ENCODE measurements around the gene UTP14A. TPM values are rescaled to one million over a fixed set of nuclear protein-coding genes. Genes with fewer than 3 reads are reported as not detected.

UTP14A gene
- total and polyA plus RNA-seq, 7 donors: 14.7 to 23.1 (median 16.6) TPM

DNA sequence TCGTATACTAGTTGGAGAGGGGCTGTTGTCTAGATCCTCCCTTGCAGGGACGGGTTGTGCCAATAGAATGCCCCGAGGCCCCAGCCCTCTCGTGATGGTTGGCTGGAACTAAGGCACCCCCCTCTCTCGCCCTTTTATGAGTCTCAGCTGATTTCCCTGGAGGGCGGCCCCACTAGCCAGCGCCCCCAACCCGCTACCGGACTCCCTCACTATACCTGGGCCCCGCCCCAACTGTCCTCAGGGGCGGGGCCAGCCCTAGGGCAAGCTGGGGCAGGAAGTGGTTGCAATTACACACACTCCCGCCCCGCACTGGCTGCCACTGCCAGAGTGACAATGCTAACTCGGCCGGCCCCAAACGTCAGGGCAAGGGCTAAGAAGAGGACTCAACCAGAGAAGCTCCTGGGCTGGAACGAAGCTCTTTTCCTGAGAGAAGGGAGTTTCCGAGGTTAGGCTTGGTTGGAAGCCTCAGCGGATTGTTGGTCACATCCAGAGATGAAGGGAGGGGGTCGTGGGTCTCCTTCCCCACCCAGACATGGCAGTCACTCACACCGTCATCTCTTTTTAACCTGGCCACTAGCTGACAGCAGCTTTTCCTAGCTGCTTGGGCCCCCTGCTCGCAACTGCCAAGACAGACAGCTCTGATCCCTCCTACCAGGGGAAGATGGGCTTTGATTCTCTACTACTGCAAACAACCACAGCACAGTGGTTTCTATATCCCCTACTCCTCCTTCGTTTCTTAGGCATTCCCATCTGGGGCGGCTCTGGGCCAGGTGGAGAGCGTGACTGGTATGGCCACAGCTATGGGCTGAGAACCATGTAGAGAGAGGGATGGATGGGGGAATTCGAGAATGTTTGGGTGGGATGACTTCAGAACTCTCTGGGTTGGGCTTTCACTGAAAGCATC is 55.5 kb downstream of the UTP14A start:
- 25 to 41% (median 26%) methylated on average over 23 to 26 of the region's 26 CpGs for WGBS, 3 donors
- Histone ChIP-seq H3K9me3 (no peaks in the 10 kb centered on the region), H3K4me3 (peak overlapping the region; percentile 28), H3K4me1 (no peaks in the 10 kb centered on the region), H3K36me3 (ENCODE audit: insufficient read depth in 1 of 2, low read depth in 1 of 2) (no peaks in the 10 kb centered on the region), H3K27ac (no peak overlapping the region), H3K27me3 (ENCODE audit: insufficient read depth in 3 of 3, low read length in 2 of 3) (peaks cover 0 to 10% (median under 1%) of the 10 kb centered on the region in 3 donors)
- DNase-seq (peak; percentile 49 to 76), ATAC-seq (peak in 3 of 4 donors; percentile 63 to 78 (median 77))
- intact Hi-C loops (cut with DNase I): no loop called here
- TF ChIP-seq CTCF (IDR thresholded peaks at IDR 0.05): no peak

- no peak for TF ChIP-seq CTCF (IDR thresholded peaks at IDR 0.05)
Measured at GRCh38 chrX:129963729-129964128, 57.8 kb downstream of the UTP14A start.

GRCh38 chrX:129965166-129965565 is 59.2 kb downstream of the UTP14A start:
- ATAC-seq: no peak
- peaks cover 0 to 4% (median 0%) of the 10 kb centered on the region in 3 donors for H3K27me3 ChIP-seq (ENCODE audit: insufficient read depth in 3 of 3, low read length in 2 of 3)
- intact Hi-C loops (cut with DNase I): no loop called here
- no peak overlapping the region for H3K4me3 ChIP-seq
- H3K36me3 ChIP-seq (ENCODE audit: insufficient read depth in 1 of 2, low read depth in 1 of 2): no peaks in the 10 kb centered on the region
- H3K9me3 ChIP-seq: no peaks in the 10 kb centered on the region
- no peak for TF ChIP-seq CTCF (IDR thresholded peaks at IDR 0.05)
- DNase-seq: no peak
- no peaks in the 10 kb centered on the region for H3K4me1 ChIP-seq
- WGBS, 3 donors: 71 to 89% (median 83%) methylated on average over 6 of the region's 6 CpGs
- no peak overlapping the region for H3K27ac ChIP-seq

More at GRCh38 chrX:129963729-129964128, 57.8 kb downstream of the UTP14A start:
- Histone ChIP-seq H3K4me1 (no peaks in the 10 kb centered on the region), H3K9me3 (no peaks in the 10 kb centered on the region), H3K27me3 (ENCODE audit: insufficient read depth in 3 of 3, low read length in 2 of 3) (peaks cover 0 to 5% (median 0%) of the 10 kb centered on the region in 3 donors), H3K36me3 (ENCODE audit: insufficient read depth in 1 of 2, low read depth in 1 of 2) (no peaks in the 10 kb centered on the region), H3K4me3 (no peak overlapping the region), H3K27ac (no peak overlapping the region)
- intact Hi-C loops (cut with DNase I): no loop called here
- ATAC-seq (no peak), DNase-seq (no peak)
- 80 to 91% (median 90%) methylated on average over 6 to 8 of the region's 8 CpGs for WGBS, 3 donors

DNA sequence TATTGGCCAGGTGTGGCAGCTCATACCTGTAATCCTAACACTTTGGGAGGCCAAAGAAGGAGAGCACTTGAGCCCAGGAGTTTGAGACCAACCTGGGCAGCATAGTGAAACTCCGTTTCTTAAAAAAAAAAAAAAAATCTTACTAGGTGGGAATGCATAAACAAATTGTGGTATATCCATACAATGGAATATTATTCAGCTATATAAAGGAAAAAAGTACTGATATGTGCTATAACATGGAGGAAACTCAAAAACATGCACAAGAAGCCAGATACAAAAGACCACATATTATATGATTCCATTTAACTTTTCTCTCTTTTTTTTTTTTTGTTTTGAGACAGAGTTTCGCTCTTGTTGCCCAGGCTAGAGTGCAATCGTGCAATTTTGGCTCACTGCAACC is 63.0 kb downstream of the UTP14A start:
- DNase-seq (no peak), ATAC-seq (no peak)
- Histone ChIP-seq H3K27ac (no peak overlapping the region), H3K27me3 (ENCODE audit: insufficient read depth in 3 of 3, low read length in 2 of 3) (no peaks in the 10 kb centered on the region), H3K4me3 (no peak overlapping the region), H3K4me1 (no peaks in the 10 kb centered on the region), H3K36me3 (ENCODE audit: insufficient read depth in 1 of 2, low read depth in 1 of 2) (no peaks in the 10 kb centered on the region), H3K9me3 (no peaks in the 10 kb centered on the region)
- intact Hi-C loops (cut with DNase I): no loop called here
- TF ChIP-seq CTCF (IDR thresholded peaks at IDR 0.05): no peak
- 83 to 100% (median 95%) methylated on average over 3 of the region's 3 CpGs for WGBS, 3 donors

Measured in psoas muscle (tissue), 8 donors.